GM12878 (cell line): ENCODE data around the gene CCDC88C. TPM values are rescaled to one million over a fixed set of nuclear protein-coding genes. Genes with fewer than 3 reads are reported as not detected.

ENCODE experiments used
- ASH2L ChIP-seq: fragments of 300-600, 200-600 bp; sonication (generic); IDR thresholded peaks from 2 replicates; pipeline ENCODE4 v1.6.1; 2017; ENCODE audit warnings: low read depth, mild to moderate bottlenecking, borderline replicate concordance
- BRCA1 ChIP-seq: IDR thresholded peaks from 2 replicates; pipeline ENCODE4 v1.6.1; 2011; ENCODE audit warnings: low read depth, low read length, improper control_type of control experiment
- CBFB ChIP-seq: IDR thresholded peaks from 2 replicates; pipeline ENCODE4 v1.6.1; 2016; ENCODE audit warnings: antibody characterized with exemption, low read depth
- CHD1 ChIP-seq: IDR thresholded peaks from 2 replicates; pipeline ENCODE4 v1.6.1; 2012; ENCODE audit warnings: low read depth, low read length, improper control_type of control experiment
- CHD2 ChIP-seq: IDR thresholded peaks from 2 replicates; pipeline ENCODE4 v1.6.1; 2011; ENCODE audit warnings: low read depth, low read length, improper control_type of control experiment, borderline replicate concordance
- CHD4 ChIP-seq: fragments of 200-600 bp; sonication (generic); IDR thresholded peaks from 2 replicates; pipeline ENCODE4 v1.6.1; 2016; ENCODE audit warnings: mild to moderate bottlenecking
- CREM ChIP-seq: IDR thresholded peaks from 2 replicates; pipeline ENCODE4 v1.6.1; 2014; ENCODE audit warnings: antibody characterized with exemption, low read depth
- CTCF ChIP-seq, 3 experiments: IDR thresholded peaks in 2 of 3; conservative IDR thresholded peaks in 1 of 3; 2 replicates each; pipeline ENCODE4 v1.5.1; 2011; ENCODE audit warnings: low read depth in 3 of 3, low read length in 3 of 3, mild to moderate bottlenecking in 3 of 3, control low read depth in 2 of 3, moderate library complexity in 2 of 3, inconsistent platforms in 1 of 3, mixed read lengths in 1 of 3; ENCODE audit not compliant: control insufficient read depth in 2 of 3, insufficient read depth in 1 of 3; ENCODE audit errors: extremely low read depth in 1 of 3
- FOS ChIP-seq: IDR thresholded peaks from 3 replicates; pipeline ENCODE4 v1.6.1; 2011; ENCODE audit warnings: borderline replicate concordance; ENCODE audit not compliant: insufficient read length; ENCODE audit errors: extremely low read depth
- FOXK2 ChIP-seq: fragments of 450-650 bp; IDR thresholded peaks from 2 replicates; pipeline ENCODE4 v1.6.1; 2017; ENCODE audit warnings: mild to moderate bottlenecking, moderate library complexity
- GABPA ChIP-seq: IDR thresholded peaks from 2 replicates; pipeline ENCODE4 v1.6.1; 2014; ENCODE audit warnings: antibody characterized with exemption, low read depth, mild to moderate bottlenecking, inconsistent platforms
- GATAD2B ChIP-seq: fragments of 450-650 bp; conservative IDR thresholded peaks from 2 replicates; pipeline ENCODE4 v1.6.1; 2017; ENCODE audit warnings: low read depth, mild to moderate bottlenecking, moderate library complexity
- HDAC6 ChIP-seq: fragments of 200-600 bp; sonication (generic); IDR thresholded peaks from one replicate; pipeline ENCODE4 v1.8.0; 2017; ENCODE audit warnings: antibody characterized with exemption; ENCODE audit not compliant: unreplicated experiment
- JUNB ChIP-seq: IDR thresholded peaks from 2 replicates; pipeline ENCODE4 v1.6.1; 2016; ENCODE audit warnings: antibody characterized with exemption, mild to moderate bottlenecking
- JUND ChIP-seq: IDR thresholded peaks from 2 replicates; pipeline ENCODE4 v1.6.1; 2012; ENCODE audit warnings: low read depth, mild to moderate bottlenecking, low read length, improper control_type of control experiment, moderate library complexity
- LARP7 ChIP-seq: fragments of 450-650 bp; IDR thresholded peaks from 2 replicates; pipeline ENCODE4 v1.6.1; 2017; ENCODE audit warnings: mild to moderate bottlenecking
- MTA2 ChIP-seq: fragments of 450-650 bp; IDR thresholded peaks from 2 replicates; pipeline ENCODE4 v1.6.1; 2016; ENCODE audit warnings: low read depth, mild to moderate bottlenecking, moderate library complexity
- PBX3 ChIP-seq: IDR thresholded peaks from 2 replicates; pipeline ENCODE4 v1.6.1; 2011; ENCODE audit warnings: mild to moderate bottlenecking, low read depth, low read length, moderate library complexity; ENCODE audit not compliant: insufficient replicate concordance
- POLR2A ChIP-seq: IDR thresholded peaks from 2 replicates; pipeline ENCODE4 v1.6.1; 2011; ENCODE audit warnings: low read depth, mild to moderate bottlenecking, low read length
- RAD21 ChIP-seq: IDR thresholded peaks from 2 replicates; pipeline ENCODE4 v1.6.1; 2011; ENCODE audit warnings: mild to moderate bottlenecking, low read depth, low read length, moderate library complexity; ENCODE audit not compliant: insufficient read depth
- SIN3A ChIP-seq: IDR thresholded peaks from 2 replicates; pipeline ENCODE4 v1.6.1; 2012; ENCODE audit warnings: low read depth, low read length, improper control_type of control experiment
- STAT1 ChIP-seq: fragments of 450-650 bp; conservative IDR thresholded peaks from 2 replicates; pipeline ENCODE4 v1.6.1; 2014; ENCODE audit warnings: antibody characterized with exemption, mild to moderate bottlenecking
- STAT3 ChIP-seq: IDR thresholded peaks from 2 replicates; pipeline ENCODE4 v1.6.1; 2011; ENCODE audit warnings: low read depth, low read length, improper control_type of control experiment
- SUPT20H ChIP-seq: IDR thresholded peaks from 2 replicates; pipeline ENCODE4 v1.6.1; 2011; ENCODE audit warnings: low read depth, mild to moderate bottlenecking, low read length, moderate library complexity, borderline replicate concordance; ENCODE audit not compliant: control insufficient read depth
- TCF12 ChIP-seq: IDR thresholded peaks from 2 replicates; pipeline ENCODE4 v1.6.1; 2011; ENCODE audit warnings: low read depth, mild to moderate bottlenecking, low read length
- ZBTB33 ChIP-seq: fragments of 450-650 bp; IDR thresholded peaks from 2 replicates; pipeline ENCODE4 v1.6.1; 2017; ENCODE audit warnings: mild to moderate bottlenecking
- ZNF274 ChIP-seq: IDR thresholded peaks from one replicate; pipeline ENCODE4 v1.8.0; 2011; ENCODE audit not compliant: insufficient read length, insufficient read depth
- ZNF384 ChIP-seq: IDR thresholded peaks from 2 replicates; pipeline ENCODE4 v1.6.1; 2012; ENCODE audit warnings: low read depth, mild to moderate bottlenecking, low read length, improper control_type of control experiment, borderline replicate concordance
- polyA plus RNA-seq, 11 experiments: library from polyadenylated mRNA; depleted of rRNA in 4 of 11; unstranded in 6 of 11; stranded (reverse) in 5 of 11; fragments of >200 nt; fragmentation: Nextera tagmentation in 4 of 11; fragmentation: Illumina TruSeq in 1 of 11; extraction: Ambion mirVana in 4 of 11; extraction: Trizol in 1 of 11; gene quantifications; 1 replicate in 1 of 11; 2 replicates in 10 of 11; pipeline versions ENCODE4 v1.2.1 to v1.2.3, GENCODE V29; 2011 to 2016; ENCODE audit warnings: inconsistent platforms in 2 of 11, missing spikeins in 2 of 11, low read depth in 1 of 11
- total RNA-seq, 4 experiments: library from RNA; depleted of rRNA in 3 of 4; stranded (reverse); fragments of >200 nt in 3 of 4; fragmentation: Illumina TruSeq in 1 of 4; extraction: Trizol in 1 of 4; gene quantifications; 2 replicates each; pipeline versions ENCODE4 v1.2.1 to v1.2.3, GENCODE V29; 2013 to 2021

CCDC88C gene
- total and polyA plus RNA-seq, 10 of the 15 experiments (the other 5 are each of a cell fraction or from before 2014, with no cell fraction given): 4.0 to 79.6 (median 36.6) TPM

GRCh38 chr14:91372671-91373495 lies 44.7 kb downstream of the CCDC88C start (continued):
- TF ChIP-seq SIN3A (no peak), ASH2L (no peak), CTCF (IDR thresholded peaks at IDR 0.05 in 2 of 3, conservative IDR thresholded peaks at IDR 0.05 in 1 of 3; ENCODE audit: control insufficient read depth in 2 of 3, extremely low read depth in 1 of 3, insufficient read depth in 1 of 3, low read depth in 3 of 3, low read length in 3 of 3) (peak in 1 of 3 experiments; percentile 22; a peak in 2 of 6 replicates), SUPT20H (no peak), RAD21 (peak; percentile 37; the same call in 1 of the 2 replicates), GABPA (no peak), ZBTB33 (no peak), ZNF384 (no peak), MTA2 (no peak), POLR2A (peak; percentile 50; the same call in 1 of the 2 replicates), CHD1 (no peak), FOXK2 (no peak), JUND (no peak), JUNB (no peak), FOS (no peak), BRCA1 (no peak), CBFB (no peak; the same call in 1 of the 2 replicates), HDAC6 (no peak), STAT1 (0 out of 2 replicates have a peak, but pooled peaks have one; percentile 28), GATAD2B (0 out of 2 replicates have a peak, but pooled peaks have one; percentile 36), TCF12 (peak; percentile 77), PBX3 (no peak), LARP7 (0 out of 2 replicates have a peak, but pooled peaks have one; percentile 26), CHD4 (no peak), STAT3 (no peak), ZNF274 (no peak), CHD2 (no peak), CREM (no peak)
